Measurements from ENCODE around the gene GRM1. TPM values are rescaled to one million over a fixed set of nuclear protein-coding genes. Genes with fewer than 3 reads are reported as not detected.

Gene GRM1
- total and polyA plus RNA-seq, 2 of the 4 experiments (the other 2 are of a cell fraction), result not detected

- no peaks in the 10 kb centered on the region for H3K79me1 ChIP-seq (ENCODE audit: low read depth in 1 of 2, low read length in 2 of 2)
- no peaks in the 10 kb centered on the region for H3K27me3 ChIP-seq (ENCODE audit: control insufficient read depth, insufficient read depth, low read length)
- no peak overlapping the region for H4K91ac ChIP-seq (ENCODE audit: insufficient read depth, low read depth, low read length)
- H3K36me3 ChIP-seq (ENCODE audit: control insufficient read depth, insufficient read depth, low read length), result no peaks in the 10 kb centered on the region
- no peak overlapping the region for H3K14ac ChIP-seq (replicated peaks; ENCODE audit: low read depth, low read length)
- in situ Hi-C loops (cut with MboI; ENCODE audit: low sequenced_read_pairs) (no loop called here), dilution Hi-C loops (cut with HindIII; ENCODE audit: low sequenced_read_pairs, unreplicated experiment) (no loop called here), intact Hi-C loops (cut with micrococcal nuclease) (no loop called here)
- no peak overlapping the region for H4K5ac ChIP-seq (ENCODE audit: low read depth, low read length)
- ATAC-seq (ENCODE audit: low read depth) (no peak), DNase-seq (no peak)
- no TSS peak for BruUV-seq (replicated peaks)
- H4K8ac ChIP-seq (ENCODE audit: low read depth in 2 of 2, low read length in 2 of 2), result no peak overlapping the region
- no peak overlapping the region for H3K4me3 ChIP-seq (ENCODE audit: insufficient read depth, low read depth, low read length)
- H3K56ac ChIP-seq (ENCODE audit: extremely low read depth, insufficient read depth, low read length), result no peak overlapping the region
- no peak overlapping the region for H3K18ac ChIP-seq (ENCODE audit: low read depth, low read length)
- H2BK15ac ChIP-seq (ENCODE audit: low read depth, low read length), result no peak overlapping the region
- H2BK5ac ChIP-seq (ENCODE audit: low read depth, low read length, poor library complexity, severe bottlenecking), result no peak overlapping the region
- POLR2A ChIA-PET (ENCODE audit: unreplicated experiment), result no interaction called here
- no peak overlapping the region for H3K4ac ChIP-seq (ENCODE audit: low read depth, low read length)
- H2AK5ac ChIP-seq (ENCODE audit: low read depth, low read length), result no peak overlapping the region
- no peak overlapping the region for H2AK9ac ChIP-seq (replicated peaks; ENCODE audit: low read depth, low read length, poor library complexity)
- no peak overlapping the region for H3K27ac ChIP-seq (ENCODE audit: insufficient read depth, low read length)
- no peaks in the 10 kb centered on the region for H4K20me1 ChIP-seq (ENCODE audit: insufficient read depth, low read length)
- no peak overlapping the region for H2AFZ ChIP-seq (replicated peaks; ENCODE audit: low read length, poor library complexity)
- H3K9ac ChIP-seq (ENCODE audit: low read depth, low read length), result no peak overlapping the region
- WGBS, 2 experiments (ENCODE audit: extremely low coverage in 2 of 2, insufficient read length in 1 of 2), result no CpG with 5 or more reads among the region's 3 CpGs
- CTCF ChIA-PET, result interaction anchor here (0.7 kb wide), 1 partner anchor 191 kb away, joined by 3 read pairs; no protein-coding TSS in a partner anchor
- H2BK120ac ChIP-seq (ENCODE audit: low read depth, low read length), result no peak overlapping the region
- no peak overlapping the region for H3K23ac ChIP-seq (ENCODE audit: low read depth, low read length)
- peaks cover 4% of the 10 kb centered on the region; the same call in 1 of the 2 replicates for H3K9me3 ChIP-seq (ENCODE audit: control insufficient read depth, insufficient read depth, low read length)
- H2BK20ac ChIP-seq (ENCODE audit: low read depth, low read length), result no peak overlapping the region
- no peaks in the 10 kb centered on the region for H3K9me1 ChIP-seq (ENCODE audit: insufficient read depth, low read length)
- H3K4me1 ChIP-seq (ENCODE audit: control insufficient read depth, insufficient read depth, low read length), result no peaks in the 10 kb centered on the region
- no peak for TF ChIP-seq MAFK (IDR thresholded peaks at IDR 0.05; ENCODE audit: low read depth, low read length)
- no peak for TF ChIP-seq MXI1 (IDR thresholded peaks at IDR 0.05; ENCODE audit: borderline replicate concordance, low read depth, low read length)
- no peak for TF ChIP-seq ELK1 (IDR thresholded peaks at IDR 0.05; ENCODE audit: borderline replicate concordance, low read depth, low read length)
- TF ChIP-seq RFX5 (IDR thresholded peaks at IDR 0.05; ENCODE audit: low read depth, low read length), result no peak
- no peak for TF ChIP-seq POLR2A (IDR thresholded peaks at IDR 0.05; ENCODE audit: low read depth, low read length)
- TF ChIP-seq MAZ (IDR thresholded peaks at IDR 0.05; ENCODE audit: borderline replicate concordance, low read depth, low read length), result no peak
- no peak overlapping the region for H3K4me2 ChIP-seq (ENCODE audit: low read depth, low read length)
These were observed 195.6 kb downstream of the GRM1 start for GRCh38 chr6:146224449-146224848.

Measured in IMR-90 (cell line).